Body of pancreas (tissue), 4 donors: ENCODE measurements around the gene ASPG. TPM values are rescaled to one million over a fixed set of nuclear protein-coding genes. Genes with fewer than 3 reads are reported as not detected.
A peak's percentile ranks its signal among the peaks of the same experiment; 100 is the strongest.

Experiments used
- ATAC-seq: fragments of 150-250 bp; one replicate; pipeline ENCODE4 v1.9.1; 2016
- DNase-seq, 4 donors: peaks; one replicate each; pipeline ENCODE4 v3.0.0-alpha.2; 2019
- H3K27ac ChIP-seq, 4 donors: fragments of 200-600 bp; sonication (generic); 1 replicate in 3 of 4; 2 replicates in 1 of 4; pipeline versions ENCODE4 v1.5.1 to v1.6.1; 2016 to 2019; ENCODE audit warnings: mild to moderate bottlenecking in 1 of 4, mixed read lengths in 1 of 4, moderate library complexity in 1 of 4
- H3K27me3 ChIP-seq, 2 donors: fragments of 200-600 bp; sonication (generic); one replicate each; pipeline ENCODE4 v1.6.0; 2016; ENCODE audit warnings: mild to moderate bottlenecking in 1 of 2
- H3K36me3 ChIP-seq, 2 donors: fragments of 200-600 bp; sonication (generic); replicated peaks in 1 of 2; 2 replicates each; pipeline ENCODE4 v1.5.1; 2016; ENCODE audit warnings: low read depth in 2 of 2; ENCODE audit not compliant: insufficient read depth in 1 of 2
- H3K4me1 ChIP-seq: fragments of 200-600 bp; sonication (generic); one replicate; pipeline ENCODE4 v1.6.0; 2016
- H3K4me3 ChIP-seq, 2 donors: fragments of 200-600 bp; sonication (generic); 1 replicate in 1 of 2; 2 replicates in 1 of 2; pipeline ENCODE4 v1.5.1; 2016 to 2019
- H3K9me3 ChIP-seq, 3 donors: fragments of 200-600 bp; sonication (generic); 1 replicate in 2 of 3; 2 replicates in 1 of 3; pipeline ENCODE4 v1.5.1; 2016
- POLR2A ChIP-seq, 3 donors: fragments of 450-650 bp; IDR thresholded peaks; one replicate each; pipeline ENCODE4 v1.6.1; 2016; ENCODE audit warnings: antibody characterized with exemption in 3 of 3, mild to moderate bottlenecking in 2 of 3
- WGBS, 2 donors: methylation state at CpG; one replicate each; pipeline ENCODE4 v1.1.5; 2017; 5-methylcytosine and 5-hydroxymethylcytosine counted together
- intact Hi-C: fragments of 100-400 bp; cut with DNase I; formaldehyde crosslinking; loops from one replicate; pipeline ENCODE4 v1.15.1; 2023
- total RNA-seq, 2 donors: library from RNA; depleted of rRNA; stranded (reverse); fragments of >200 nt; gene quantifications; one replicate each; pipeline ENCODE4 v1.1.0, GENCODE V29; 2016
- TF ChIP-seq, protein P1 (sequence below), 7 experiments: fragments of 450-650 bp in 4 of 7; fragments of 200-600 bp in 3 of 7; sonication (generic) in 3 of 7; IDR thresholded peaks; one replicate each; pipeline ENCODE4 v1.5.1; 2016 to 2019; ENCODE audit warnings: antibody characterized with exemption in 7 of 7

ASPG gene
- total RNA-seq, 2 donors from 2014 or later = 0.52 to 0.99 TPM

DNA sequence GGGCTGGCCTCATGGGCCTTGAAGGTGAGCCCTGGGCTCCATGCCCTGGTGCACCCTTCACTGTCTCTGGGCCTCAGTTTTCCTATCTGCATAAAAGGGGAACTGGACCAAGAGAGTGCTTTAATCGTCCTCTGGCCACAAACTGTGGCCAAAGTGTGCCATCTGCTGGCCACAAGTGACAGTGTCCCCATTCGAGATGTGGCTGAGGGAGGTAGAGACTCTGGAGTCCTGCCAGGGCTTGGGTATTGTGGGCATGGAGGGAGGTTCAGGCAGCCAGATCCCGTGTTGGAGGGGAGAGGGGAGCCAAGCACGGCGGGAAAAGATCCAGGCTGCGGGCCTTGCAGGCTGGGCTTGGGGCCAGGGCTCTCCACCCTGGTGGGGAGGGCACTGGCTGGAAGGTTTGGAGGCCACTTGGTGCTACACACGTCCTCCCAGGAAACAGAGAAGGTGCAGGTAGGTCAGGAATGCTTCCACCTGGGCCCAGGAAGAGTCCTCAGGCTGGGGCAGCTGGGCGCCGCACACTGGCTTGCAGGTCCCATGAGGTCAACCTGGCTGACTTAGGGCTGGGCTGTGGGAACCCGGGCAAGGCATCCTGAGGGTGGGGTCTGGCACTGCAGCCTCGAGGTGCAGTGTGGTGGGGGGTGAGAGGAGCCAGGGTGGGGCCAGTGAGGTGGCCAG lies 45.6 kb downstream of the ASPG start:
- TF ChIP-seq, protein P1, sequence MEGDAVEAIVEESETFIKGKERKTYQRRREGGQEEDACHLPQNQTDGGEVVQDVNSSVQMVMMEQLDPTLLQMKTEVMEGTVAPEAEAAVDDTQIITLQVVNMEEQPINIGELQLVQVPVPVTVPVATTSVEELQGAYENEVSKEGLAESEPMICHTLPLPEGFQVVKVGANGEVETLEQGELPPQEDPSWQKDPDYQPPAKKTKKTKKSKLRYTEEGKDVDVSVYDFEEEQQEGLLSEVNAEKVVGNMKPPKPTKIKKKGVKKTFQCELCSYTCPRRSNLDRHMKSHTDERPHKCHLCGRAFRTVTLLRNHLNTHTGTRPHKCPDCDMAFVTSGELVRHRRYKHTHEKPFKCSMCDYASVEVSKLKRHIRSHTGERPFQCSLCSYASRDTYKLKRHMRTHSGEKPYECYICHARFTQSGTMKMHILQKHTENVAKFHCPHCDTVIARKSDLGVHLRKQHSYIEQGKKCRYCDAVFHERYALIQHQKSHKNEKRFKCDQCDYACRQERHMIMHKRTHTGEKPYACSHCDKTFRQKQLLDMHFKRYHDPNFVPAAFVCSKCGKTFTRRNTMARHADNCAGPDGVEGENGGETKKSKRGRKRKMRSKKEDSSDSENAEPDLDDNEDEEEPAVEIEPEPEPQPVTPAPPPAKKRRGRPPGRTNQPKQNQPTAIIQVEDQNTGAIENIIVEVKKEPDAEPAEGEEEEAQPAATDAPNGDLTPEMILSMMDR (IDR thresholded peaks at IDR 0.05) = peak; percentile 53 to 93 (median 83)
- no peak for TF ChIP-seq POLR2A (IDR thresholded peaks at IDR 0.05)
- Histone ChIP-seq H3K27ac (no peak overlapping the region), H3K4me3 (no peak overlapping the region), H3K9me3 (no peaks in the 10 kb centered on the region), H3K27me3 (peaks cover 0 to 11% of the 10 kb centered on the region in 2 donors), H3K36me3 (no peaks in the 10 kb centered on the region), H3K4me1 (peaks cover 14% of the 10 kb centered on the region)
- peak; percentile 74 to 84 (median 79) for DNase-seq
- WGBS, 2 donors = 8 to 10% methylated on average over 3 to 11 of the region's 11 CpGs
- peak; percentile 75 for ATAC-seq
- intact Hi-C loops = loop anchor here (5.0 kb wide), 1 partner anchor 54 kb away; no protein-coding TSS in a partner anchor

DNA sequence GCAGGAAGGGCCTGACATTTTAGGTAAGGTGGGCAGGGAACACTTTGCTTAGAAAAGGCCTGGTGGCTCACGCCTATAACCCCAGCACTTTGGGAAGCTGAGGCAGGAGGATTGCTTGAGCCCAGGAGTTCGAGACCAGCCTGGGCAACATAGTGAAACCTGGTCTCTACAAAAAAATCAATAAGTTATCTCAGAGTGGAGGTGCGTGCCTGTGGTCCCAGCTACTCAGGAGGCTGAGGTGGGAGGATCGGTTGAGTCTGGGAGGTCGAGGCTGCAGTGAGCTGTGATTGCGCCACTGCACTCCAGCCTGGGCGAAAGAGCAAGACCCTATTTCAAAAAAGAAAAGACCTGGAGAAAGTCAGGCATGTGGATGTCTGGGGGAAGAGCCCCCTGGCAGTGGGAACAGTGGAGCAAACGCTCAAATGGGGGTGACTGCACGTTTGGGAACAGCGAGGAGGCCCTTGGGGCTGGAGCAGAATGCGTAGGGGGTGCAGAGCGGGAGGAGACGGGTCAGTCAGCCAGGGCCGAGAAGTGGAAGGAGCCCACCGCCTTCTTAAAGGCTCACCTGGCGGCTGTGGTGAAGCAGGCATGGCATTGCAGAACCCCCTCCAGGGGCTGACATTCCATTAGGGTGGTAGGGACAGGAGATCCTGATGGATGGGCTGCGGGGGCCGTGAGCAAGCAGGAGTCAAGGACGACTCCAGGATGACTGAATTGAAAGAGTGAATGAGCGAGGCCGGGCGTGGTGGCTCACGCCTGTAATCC lies 46.6 kb downstream of the ASPG start:
- no peak for TF ChIP-seq POLR2A (IDR thresholded peaks at IDR 0.05)
- TF ChIP-seq, protein P1 (IDR thresholded peaks at IDR 0.05) = no peak
- Histone ChIP-seq H3K9me3 (no peaks in the 10 kb centered on the region), H3K27me3 (peaks cover 0 to 19% of the 10 kb centered on the region in 2 donors), H3K27ac (no peak overlapping the region), H3K4me1 (peaks cover 23% of the 10 kb centered on the region), H3K36me3 (no peaks in the 10 kb centered on the region), H3K4me3 (no peak overlapping the region)
- ATAC-seq (no peak), DNase-seq (peak in 1 of 4 donors; percentile 2)
- intact Hi-C loops = loop anchor here (5.0 kb wide), 1 partner anchor 55 kb away; no protein-coding TSS in a partner anchor
- 53 to 58% methylated on average over 23 of the region's 23 CpGs for WGBS, 2 donors

DNA sequence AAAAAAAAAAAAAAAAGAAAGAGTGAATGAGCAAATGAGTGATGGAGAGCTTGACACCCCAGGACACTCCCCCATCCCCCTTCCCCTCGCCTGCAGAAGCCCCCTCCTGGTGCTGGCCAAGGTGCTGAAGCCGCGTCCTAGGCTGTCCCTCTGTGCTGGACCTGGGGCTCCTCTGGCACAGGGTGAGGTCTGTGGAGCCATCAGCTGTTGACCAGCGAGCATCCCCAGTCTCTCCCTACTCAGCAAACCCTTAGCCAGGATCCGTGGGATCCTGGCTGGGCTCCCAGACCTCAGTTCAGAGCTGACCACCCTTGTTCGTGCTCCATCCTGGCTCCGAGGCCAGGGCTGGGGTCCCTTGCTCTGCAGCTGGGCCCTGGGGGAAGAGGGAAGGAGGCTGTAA lies 47.5 kb downstream of the ASPG start:
- H3K4me3 ChIP-seq = no peak overlapping the region
- ATAC-seq = no peak
- H3K9me3 ChIP-seq = no peaks in the 10 kb centered on the region
- 19 to 24% methylated on average over 5 to 7 of the region's 7 CpGs for WGBS, 2 donors
- no peak overlapping the region for H3K27ac ChIP-seq
- intact Hi-C loops = loop anchor here (5.0 kb wide), 1 partner anchor 56 kb away; no protein-coding TSS in a partner anchor
- peaks cover 0 to 21% of the 10 kb centered on the region in 2 donors for H3K27me3 ChIP-seq
- peaks cover 31% of the 10 kb centered on the region for H3K4me1 ChIP-seq
- DNase-seq = peak in 1 of 4 donors; percentile 4
- no peaks in the 10 kb centered on the region for H3K36me3 ChIP-seq
- TF ChIP-seq, protein P1 (IDR thresholded peaks at IDR 0.05) = no peak
- TF ChIP-seq POLR2A (IDR thresholded peaks at IDR 0.05) = no peak

DNA sequence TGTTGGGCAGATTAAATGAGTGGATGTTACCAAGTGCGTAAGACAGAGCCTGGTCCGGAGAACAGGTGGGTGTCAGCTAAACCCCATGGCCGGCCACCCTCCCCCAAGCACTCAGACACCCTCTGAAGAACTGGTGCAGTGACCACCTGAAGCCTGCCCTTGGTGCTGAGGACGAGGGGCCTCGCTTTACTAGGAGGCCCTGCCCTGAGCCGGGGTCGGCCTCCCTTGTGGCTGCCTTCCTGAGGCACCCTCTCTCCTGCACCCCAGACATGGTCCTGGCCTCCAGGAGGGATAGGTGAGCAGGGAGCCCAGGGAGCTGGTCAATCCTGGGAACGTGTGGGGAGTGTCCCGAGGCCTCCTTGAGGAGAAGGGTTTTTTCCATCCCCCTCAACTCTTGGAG lies 48.0 kb downstream of the ASPG start:
- Histone ChIP-seq H3K27me3 (peaks cover 0 to 21% of the 10 kb centered on the region in 2 donors), H3K9me3 (no peaks in the 10 kb centered on the region), H3K4me3 (no peak overlapping the region), H3K4me1 (peaks cover 36% of the 10 kb centered on the region), H3K27ac (no peak overlapping the region), H3K36me3 (no peaks in the 10 kb centered on the region)
- DNase-seq (peak in 1 of 4 donors; percentile 4), ATAC-seq (no peak)
- TF ChIP-seq POLR2A (IDR thresholded peaks at IDR 0.05) = no peak
- TF ChIP-seq, protein P1 (IDR thresholded peaks at IDR 0.05) = no peak
- WGBS, 2 donors = 55 to 62% methylated on average over 7 to 9 of the region's 9 CpGs
- intact Hi-C loops = loop anchor here (5.0 kb wide), 1 partner anchor 56 kb away; no protein-coding TSS in a partner anchor
